ENCODE measurements around the gene CAVIN4.

CAVIN4 gene, protein sequence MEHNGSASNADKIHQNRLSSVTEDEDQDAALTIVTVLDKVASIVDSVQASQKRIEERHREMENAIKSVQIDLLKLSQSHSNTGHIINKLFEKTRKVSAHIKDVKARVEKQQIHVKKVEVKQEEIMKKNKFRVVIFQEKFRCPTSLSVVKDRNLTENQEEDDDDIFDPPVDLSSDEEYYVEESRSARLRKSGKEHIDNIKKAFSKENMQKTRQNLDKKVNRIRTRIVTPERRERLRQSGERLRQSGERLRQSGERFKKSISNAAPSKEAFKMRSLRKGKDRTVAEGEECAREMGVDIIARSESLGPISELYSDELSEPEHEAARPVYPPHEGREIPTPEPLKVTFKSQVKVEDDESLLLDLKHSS

GRCh38 chr9:100577776-100578448 is at the start of gene CAVIN4:
Gene CAVIN4, plus strand, starts transcription at chr9:100578079. Its CDS starts 65 bp downstream, at chr9:100578144.
- DNase-seq = no peak

DNA sequence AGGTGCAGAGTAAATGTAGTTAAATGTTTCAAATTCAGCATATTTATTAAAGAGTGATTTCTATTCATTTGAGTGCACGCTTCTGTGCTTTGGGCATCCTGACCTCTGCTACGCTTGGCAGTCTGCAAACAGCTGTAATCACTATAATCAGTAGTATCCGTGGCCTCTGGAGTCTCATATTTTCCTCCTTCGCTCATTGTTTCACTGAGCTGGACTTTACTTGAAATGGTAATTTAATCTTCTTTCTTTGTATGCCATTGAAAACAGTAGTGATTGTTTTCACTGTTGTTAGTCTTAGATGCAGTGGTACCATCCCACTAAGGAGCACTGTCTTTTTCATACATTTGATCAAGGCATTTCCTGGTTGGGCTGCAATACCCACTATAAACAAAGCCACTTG is 43.5 kb upstream of the CAVIN4 start:
- DNase-seq = no peak

DNA sequence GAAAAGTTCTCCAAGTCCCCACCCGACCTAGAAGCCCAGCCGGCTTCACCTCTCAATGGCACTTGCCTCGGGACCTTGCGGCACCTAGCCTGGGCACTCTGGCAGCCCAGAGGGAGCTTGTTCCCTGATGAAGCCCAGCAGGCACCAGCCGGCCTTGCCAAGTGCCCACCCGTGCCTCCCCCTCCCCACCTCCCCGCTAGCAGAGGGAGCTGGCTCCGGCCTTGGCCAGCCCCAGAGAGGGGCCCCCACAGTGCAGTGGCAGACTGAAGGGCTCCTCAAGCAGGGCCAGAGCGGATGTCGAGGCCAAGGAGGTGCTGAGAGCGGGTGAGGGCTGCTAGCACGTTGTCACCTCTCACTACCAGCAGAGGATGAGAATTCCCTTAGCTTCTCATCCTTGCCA is 37.6 kb upstream of the CAVIN4 start:
- DNase-seq = no peak

- DNase-seq = no peak
Measured at GRCh38 chr9:100549048-100549447, 28.8 kb upstream of the CAVIN4 start.

- DNase-seq = no peak
Measured at GRCh38 chr9:100554935-100555401, 22.9 kb upstream of the CAVIN4 start.

DNA sequence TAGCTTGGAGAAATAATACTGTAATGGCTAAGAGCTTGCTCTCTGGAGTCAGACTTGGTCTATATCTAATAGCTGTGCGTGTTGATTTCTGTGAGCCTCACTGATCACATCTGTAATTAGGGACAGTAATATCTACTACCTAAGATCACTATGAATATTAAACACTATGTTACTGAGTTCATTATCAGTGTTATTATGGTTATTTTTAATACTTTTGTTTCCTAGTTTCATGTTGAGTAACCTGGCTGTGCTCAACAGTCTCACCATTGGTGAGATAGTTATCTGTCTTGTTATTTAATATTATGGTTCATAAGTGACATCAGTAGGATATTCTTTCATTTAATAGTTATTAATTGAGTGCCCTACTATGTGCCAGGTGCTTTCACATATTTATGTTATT is 22.4 kb upstream of the CAVIN4 start:
- no peak for DNase-seq

- DNase-seq = no peak
Measured at GRCh38 chr9:100557053-100557452, 20.8 kb upstream of the CAVIN4 start.

- DNase-seq = no peak
Measured at GRCh38 chr9:100561256-100561655, 16.6 kb upstream of the CAVIN4 start.

GRCh38 chr9:100567856-100568255 is 10.0 kb upstream of the CAVIN4 start:
- DNase-seq = no peak

- DNase-seq = no peak
Measured at GRCh38 chr9:100573655-100574260, 4.1 kb upstream of the CAVIN4 start.

GRCh38 chr9:100575006-100575405 is 2.9 kb upstream of the CAVIN4 start:
- DNase-seq = no peak

GRCh38 chr9:100575765-100576386 is 2.0 kb upstream of the CAVIN4 start:
- no peak for DNase-seq

GRCh38 chr9:100578610-100579009 is 731 bp downstream of the CAVIN4 start:
- no peak for DNase-seq

GRCh38 chr9:100579665-100580064 is 1.8 kb downstream of the CAVIN4 start:
- no peak for DNase-seq

GRCh38 chr9:100580257-100580656 is 2.4 kb downstream of the CAVIN4 start:
- no peak for DNase-seq

DNA sequence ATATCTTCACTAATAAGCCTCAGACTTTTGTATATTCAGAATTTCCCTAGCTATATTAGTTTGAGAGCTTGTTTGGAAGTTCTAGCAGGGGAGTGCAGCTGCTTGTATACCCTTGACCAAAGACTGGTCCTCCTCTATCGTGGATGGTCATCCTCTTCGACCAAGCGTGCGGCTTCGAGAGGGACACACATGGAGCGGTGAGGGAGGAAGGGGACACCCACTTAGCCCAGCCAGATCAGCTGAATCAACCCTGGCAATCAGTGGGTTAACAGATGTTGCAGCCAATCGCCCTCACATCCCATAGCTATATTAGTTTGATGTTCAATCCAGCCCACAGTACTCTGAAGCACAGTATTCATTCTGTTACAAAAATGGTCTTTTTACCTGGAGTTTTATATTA is 3.2 kb downstream of the CAVIN4 start:
- DNase-seq = no peak

DNA sequence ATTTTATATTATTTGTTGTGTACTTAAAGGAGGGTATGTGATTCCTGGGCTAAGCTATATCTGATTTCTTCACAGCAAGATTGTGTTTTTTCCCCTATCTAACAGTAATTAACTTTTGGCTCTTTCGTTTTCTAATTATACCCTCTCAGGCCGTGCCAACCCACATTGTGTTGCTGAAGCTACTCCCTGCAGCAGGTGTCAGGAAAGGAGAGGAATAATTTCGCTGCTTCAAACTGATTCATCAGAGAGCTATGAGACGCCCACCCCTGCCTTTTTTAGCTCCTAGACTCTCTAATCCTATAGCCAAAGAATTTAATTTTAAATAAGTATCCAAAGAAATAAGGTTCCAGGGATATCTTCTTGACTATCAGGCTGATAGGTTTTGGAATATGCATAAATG is 3.8 kb downstream of the CAVIN4 start:
- no peak for DNase-seq

DNA sequence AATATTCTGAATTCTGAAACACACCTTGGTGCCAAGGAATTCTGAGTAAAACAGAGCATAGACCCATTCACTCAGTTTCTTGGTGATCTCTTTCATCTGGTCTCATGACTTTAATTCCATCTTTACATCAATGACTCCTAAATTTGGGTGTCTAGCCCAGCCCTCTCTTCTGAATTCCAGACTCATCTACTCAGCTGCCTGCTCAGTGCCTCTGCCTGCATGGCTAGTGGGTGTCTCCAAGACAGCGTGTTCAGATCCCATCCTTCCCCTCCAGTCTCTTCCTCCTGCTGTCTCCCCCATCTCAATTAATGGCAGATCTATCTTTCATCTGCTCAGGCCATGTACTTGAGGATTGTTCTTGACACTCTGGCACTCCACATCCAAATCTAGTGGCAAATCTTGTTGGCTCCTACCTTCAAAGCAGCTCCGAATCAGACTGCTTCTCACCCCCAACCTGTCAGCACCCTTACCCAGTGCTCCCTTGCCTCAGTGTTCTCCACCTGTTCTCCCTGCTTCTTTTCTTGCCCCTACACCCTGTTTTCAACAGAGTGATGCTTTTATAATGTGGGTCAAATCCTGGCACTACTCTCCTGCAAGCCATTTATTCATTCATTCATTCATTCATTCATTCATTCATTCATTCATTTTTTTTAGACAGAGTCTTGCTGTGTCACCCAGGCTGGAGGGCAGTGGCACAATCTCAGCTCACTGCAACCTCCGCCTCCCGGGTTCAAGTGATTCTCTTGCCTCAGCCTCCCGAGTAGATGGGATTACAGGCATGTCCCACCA is 5.3 kb downstream of the CAVIN4 start:
- no peak for DNase-seq

DNA sequence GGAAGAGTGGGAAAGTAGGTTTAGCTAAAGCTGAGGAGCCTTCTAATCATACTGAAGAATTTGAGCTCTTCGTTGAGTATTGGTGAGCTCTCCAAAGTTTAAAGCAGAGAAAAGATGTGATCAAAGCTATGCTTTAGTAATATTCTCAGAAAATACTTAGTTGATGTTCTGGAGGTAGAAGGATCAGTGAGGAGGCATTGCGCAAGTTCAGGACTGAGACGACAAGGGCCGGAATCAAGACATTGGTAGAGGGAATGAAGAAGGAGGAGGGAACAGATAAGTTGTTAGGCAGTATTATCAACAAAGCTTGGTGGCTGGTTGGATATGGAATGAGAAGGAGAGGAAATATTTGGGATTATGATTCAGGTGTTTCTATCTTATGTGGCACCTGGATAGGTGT is 7.1 kb downstream of the CAVIN4 start:
- DNase-seq = no peak

- no peak for DNase-seq
Measured at GRCh38 chr9:100586093-100586492, 8.2 kb downstream of the CAVIN4 start.

DNA sequence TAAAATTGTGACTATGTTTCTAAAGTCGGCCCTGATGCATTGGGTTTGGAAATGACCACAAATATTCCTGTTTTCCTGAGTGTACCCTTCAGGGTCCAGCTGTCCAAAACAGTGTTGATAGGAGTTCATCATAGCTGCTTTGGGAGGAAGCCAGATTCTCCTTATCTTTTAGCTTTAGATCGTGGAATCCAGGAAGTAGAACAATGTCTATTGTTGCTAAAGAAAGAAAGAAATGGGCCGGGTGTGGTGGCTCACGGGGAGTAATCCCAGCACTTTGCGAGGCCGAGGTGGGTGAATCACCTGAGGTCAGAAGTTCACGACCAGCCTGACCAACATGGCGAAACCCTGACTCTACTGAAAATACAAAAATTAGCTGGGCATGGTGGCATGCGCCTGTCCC is 9.5 kb downstream of the CAVIN4 start:
- DNase-seq = no peak

DNA sequence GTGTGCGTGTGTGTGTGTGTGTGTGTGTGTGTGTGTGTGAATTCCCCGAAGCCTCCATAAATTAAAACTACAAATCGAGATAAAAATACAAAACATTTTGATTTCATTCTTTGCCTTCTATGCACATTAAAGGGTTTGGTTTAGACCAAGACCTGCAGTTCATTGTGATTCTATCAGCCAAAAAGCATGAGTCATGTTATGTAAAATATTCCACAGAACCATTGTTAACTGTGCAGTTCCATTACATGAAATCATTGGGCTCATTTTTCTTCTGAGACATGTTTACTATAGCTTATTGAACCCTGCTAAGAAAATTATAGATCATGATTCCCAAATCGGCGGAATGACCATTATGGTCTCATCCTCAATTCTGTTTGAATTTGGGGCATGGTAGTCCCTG is 11.7 kb downstream of the CAVIN4 start:
- no peak for DNase-seq

DNA sequence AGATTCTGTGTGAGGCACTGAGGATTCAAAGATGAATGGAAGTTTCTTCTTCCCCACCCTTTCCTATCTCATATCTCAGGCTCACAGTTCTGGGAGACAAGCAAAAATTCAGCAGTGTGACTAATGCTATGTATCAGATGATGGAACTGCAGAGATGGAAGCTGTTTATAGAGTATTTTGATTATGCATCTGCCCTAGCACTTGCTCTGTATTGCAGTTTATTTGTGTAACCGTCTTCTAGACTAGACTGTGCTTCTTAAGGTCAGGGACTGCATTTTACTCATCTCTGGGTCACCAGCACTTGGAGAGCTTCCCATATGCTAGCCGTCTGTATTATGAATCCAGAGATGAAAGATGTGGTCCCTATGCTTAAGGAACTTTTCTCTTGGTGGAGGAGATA is 12.6 kb downstream of the CAVIN4 start:
- no peak for DNase-seq
